GM18868 (cell line): ENCODE results near the gene MMEL1.
A peak's percentile ranks its signal among the peaks of the same experiment; 100 is the strongest.
"Not testable (repeated sequence)": the region's sequence is repeated elsewhere in the genome, so short reads cannot be mapped to it uniquely, and the experiment has no call there.

ENCODE experiments used
- ATAC-seq: cut with Tn5 transposase; IDR thresholded peaks from one replicate; pipeline ENCODE4 v1.9.1; 2021; ENCODE audit warnings: mild to moderate bottlenecking, moderate library complexity; ENCODE audit not compliant: unreplicated experiment

Gene MMEL1

GRCh38 chr1:2560299-2561073 lies 72.3 kb downstream of the MMEL1 start:
- no peak for ATAC-seq

- ATAC-seq = no peak
Measured at GRCh38 chr1:2559509-2560298, 73.1 kb downstream of the MMEL1 start.

GRCh38 chr1:2558861-2559260 lies 74.0 kb downstream of the MMEL1 start:
- no peak for ATAC-seq

- ATAC-seq = no peak
Measured at GRCh38 chr1:2558420-2558819, 74.4 kb downstream of the MMEL1 start.

- ATAC-seq = no peak
Measured at GRCh38 chr1:2557482-2558400, 75.1 kb downstream of the MMEL1 start.

- no peak for ATAC-seq
Measured at GRCh38 chr1:2556678-2557481, 75.9 kb downstream of the MMEL1 start.

- peak; percentile 30 for ATAC-seq
Measured at GRCh38 chr1:2556277-2556677, 76.5 kb downstream of the MMEL1 start, which contains the start of gene TNFRSF14. TNFRSF14 (plus strand) TSS chr1:2556371; CDS start chr1:2556665, 294 bp downstream.

GRCh38 chr1:2555634-2556276 lies 77.1 kb downstream of the MMEL1 start:
- ATAC-seq = peak; percentile 30

GRCh38 chr1:2554621-2555387 lies 78.0 kb downstream of the MMEL1 start:
- no peak for ATAC-seq

- no peak for ATAC-seq
Measured at GRCh38 chr1:2553871-2554620, 78.8 kb downstream of the MMEL1 start.

GRCh38 chr1:2553076-2553475 lies 79.7 kb downstream of the MMEL1 start:
- not testable (repeated sequence) for ATAC-seq

GRCh38 chr1:2552189-2552588 lies 80.6 kb downstream of the MMEL1 start:
- ATAC-seq = no peak

GRCh38 chr1:2551544-2551943 lies 81.3 kb downstream of the MMEL1 start:
- ATAC-seq = not testable (repeated sequence)

GRCh38 chr1:2550309-2550861 lies 82.4 kb downstream of the MMEL1 start:
- not testable (repeated sequence) for ATAC-seq

- ATAC-seq = not testable (repeated sequence)
Measured at GRCh38 chr1:2549367-2550029, 83.3 kb downstream of the MMEL1 start.

GRCh38 chr1:2548068-2548589 lies 84.7 kb downstream of the MMEL1 start:
- ATAC-seq = no peak
